Activated CD4-positive, alpha-beta T cell treated with anti-CD3 and anti-CD28 coated beads for 4 hours (primary cell): ENCODE measurements around the gene CFAP141.

ENCODE experiments used
- DNase-seq, 2 donors: peaks; one replicate each; pipeline ENCODE4 v3.0.0-alpha.2; 2020

The CFAP141 gene

DNA sequence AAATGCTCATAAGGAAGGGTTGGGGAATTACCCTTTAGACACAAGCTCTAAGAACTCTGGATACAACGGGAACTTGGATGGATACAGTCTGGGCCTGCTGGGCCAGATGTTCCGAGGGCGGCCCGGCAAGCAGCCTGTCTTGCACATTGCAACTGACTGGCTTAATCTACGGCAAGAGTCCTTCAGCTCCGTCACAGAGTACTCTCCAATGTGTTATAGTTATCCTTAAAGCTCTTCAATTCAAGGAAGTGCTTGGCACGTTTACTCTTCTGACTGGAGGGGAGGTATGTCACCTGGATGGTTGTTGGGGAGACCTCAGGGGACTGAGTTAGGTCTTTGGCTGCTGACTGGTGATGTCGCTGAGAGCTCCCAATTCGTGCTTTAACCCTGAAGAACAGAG lies 1.1 kb upstream of the CFAP141 start:
- DNase-seq, result no peak

GRCh38 chr1:154205778-154206177 lies 355 bp downstream of the CFAP141 start:
- DNase-seq, result peak in 1 of 2 donors; percentile 22

DNA sequence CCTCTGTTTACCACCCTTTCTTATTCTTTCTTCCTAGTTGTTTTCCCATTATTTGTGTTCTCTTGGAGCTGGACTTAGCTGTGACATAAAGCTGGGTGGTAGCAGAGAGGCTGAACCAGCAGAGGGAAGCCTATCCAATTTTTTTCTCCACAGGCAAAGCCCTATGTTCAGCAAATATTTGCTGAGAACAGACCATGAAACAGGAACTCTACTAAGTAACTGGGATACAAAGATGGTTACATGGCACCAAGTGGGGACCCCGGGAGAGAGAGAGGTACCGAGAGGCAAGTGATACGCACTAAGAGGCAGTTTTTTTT lies 6.6 kb downstream of the CFAP141 start:
- DNase-seq, result no peak

DNA sequence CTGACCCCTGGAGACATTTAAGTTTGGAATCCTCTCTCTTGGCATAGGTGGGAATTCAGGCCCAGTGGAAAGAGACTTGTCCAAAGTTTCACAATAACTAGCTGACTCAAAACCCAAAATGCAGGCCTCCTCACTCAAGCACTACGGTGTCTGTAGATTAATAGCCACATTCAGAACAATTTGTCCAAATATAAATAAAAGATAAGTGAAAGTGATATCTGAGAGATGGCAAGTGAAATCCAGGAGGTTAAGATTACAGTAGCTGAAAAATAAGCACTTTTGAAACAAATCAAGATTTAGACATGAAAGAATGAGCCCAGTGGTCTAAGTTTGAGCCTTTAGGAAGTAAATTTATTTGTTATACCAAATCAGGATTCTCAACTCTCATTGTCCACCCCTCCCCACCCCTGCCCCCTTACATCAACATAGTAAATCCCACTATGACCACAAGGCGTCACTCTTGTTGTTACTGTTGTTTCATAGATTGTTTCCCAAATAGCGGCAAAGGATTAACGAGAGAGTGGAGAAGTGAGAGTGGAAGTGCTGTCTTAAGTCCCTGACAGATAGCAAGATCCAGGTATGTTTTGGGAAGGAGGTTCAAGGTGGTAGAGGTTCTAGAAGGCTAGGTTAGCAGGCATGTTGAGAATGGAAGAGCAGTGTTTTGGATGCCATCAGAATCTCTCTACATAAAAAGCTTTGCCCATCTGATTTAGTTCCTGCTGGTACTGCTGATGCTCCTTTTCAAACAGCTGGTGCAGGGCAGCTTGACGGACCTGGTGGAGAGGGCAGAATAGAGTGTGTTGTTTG lies 7.2 kb downstream of the CFAP141 start:
- DNase-seq, result peak; percentile 32 to 64

DNA sequence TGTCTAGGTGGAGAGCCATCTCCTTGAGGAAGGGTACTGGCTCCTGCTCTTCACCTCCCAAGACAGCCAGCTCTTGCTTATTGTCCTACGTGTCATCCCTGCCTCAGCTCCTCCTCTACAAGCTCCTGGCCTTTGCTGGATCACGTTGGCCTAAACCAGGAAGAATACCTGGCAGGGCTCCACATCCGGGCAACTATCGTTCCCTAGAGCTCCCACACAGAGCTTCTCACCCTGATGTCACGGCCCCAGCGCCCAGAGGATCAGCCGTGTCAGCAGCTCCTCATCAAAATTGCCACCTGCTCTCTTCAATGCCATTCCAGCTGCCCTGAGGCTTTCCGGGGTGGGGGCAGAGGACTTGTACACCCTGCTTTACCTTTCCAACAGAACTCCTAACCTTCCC lies 12.3 kb downstream of the CFAP141 start:
- DNase-seq, result no peak

DNA sequence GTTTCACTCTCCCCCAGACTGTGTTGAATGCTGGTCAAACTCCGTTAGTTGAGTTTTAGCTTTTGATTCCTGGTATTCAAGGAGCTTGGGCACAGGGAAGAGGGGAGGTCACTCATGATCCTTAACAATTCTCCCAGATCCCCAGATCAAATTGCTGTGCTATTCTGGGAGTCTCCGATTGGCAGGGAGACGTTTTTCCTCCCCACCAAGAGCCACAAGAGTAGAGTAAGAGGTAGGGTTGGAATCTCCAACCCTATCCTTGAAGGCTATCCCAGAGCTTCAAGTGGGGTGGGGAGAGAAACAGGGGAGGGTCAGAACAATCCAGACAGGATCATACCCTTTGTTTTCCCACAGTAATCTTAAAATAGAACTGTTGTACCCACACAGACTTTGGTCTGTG lies 13.7 kb downstream of the CFAP141 start:
- DNase-seq, result no peak

DNA sequence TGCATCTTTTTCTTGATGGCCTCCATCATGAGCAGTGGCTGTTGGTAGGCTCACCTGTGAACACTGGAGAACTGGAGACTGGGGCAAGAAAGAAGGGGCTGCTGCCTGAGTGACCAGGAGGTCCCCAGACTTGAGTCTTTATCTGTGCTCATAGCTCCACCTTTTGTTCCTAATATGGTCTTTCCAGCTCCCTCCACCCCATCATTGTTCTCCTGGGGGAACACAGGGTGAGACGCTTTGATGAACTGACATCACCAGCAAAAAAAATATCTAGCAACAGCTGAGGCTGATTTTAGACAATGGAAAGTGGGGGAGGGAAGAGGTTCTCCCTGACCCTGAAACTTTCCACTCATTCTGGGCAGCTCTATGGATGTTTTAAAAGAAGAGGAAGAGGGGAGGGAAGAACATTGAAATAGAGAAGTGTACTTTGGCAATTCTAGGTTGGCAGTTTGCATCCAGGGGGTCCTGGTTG lies 14.1 kb downstream of the CFAP141 start, which contains the start of gene TPM3:
Gene TPM3, minus strand, starts transcription at position 111 of the 472 bp plus-strand sequence. Its CDS starts 82 bp downstream, at position 29.
- no peak for DNase-seq

GRCh38 chr1:154190550-154190949 lies 15.6 kb downstream of the CFAP141 start:
- no peak for DNase-seq

DNA sequence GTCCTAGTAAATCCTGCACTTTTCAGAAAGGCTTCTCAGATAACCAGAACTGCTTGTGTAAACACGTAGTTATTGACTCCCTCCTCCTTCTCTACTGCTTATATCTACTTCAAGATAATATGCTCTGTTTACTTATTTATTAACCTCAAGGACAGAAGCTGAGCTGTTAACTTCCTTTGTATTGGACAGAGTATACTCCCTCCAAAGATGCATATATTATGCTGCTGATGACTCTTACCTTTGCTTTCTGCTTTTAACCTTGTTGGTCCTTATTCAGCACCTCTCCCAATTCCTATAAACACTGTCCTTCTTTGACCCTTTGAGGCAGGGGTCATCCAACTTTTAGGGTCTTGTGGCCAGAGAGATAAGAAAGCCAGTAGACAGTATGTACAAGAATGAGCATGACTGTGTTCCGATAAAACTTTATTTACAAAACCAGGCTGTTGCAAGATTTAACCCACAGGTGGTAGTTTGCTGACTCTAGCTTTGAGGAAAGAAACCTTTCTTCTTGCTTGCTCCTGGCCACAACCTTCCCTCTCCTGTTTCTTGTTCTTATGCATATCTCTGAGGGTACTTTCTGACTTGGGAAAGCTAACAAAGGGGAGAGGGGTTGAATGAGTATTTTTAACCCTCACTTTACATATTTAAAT lies 19.2 kb downstream of the CFAP141 start:
- no peak for DNase-seq

- DNase-seq, result peak; percentile 48 to 65
Observed at GRCh38 chr1:154186177-154186576, 20.0 kb downstream of the CFAP141 start.

DNA sequence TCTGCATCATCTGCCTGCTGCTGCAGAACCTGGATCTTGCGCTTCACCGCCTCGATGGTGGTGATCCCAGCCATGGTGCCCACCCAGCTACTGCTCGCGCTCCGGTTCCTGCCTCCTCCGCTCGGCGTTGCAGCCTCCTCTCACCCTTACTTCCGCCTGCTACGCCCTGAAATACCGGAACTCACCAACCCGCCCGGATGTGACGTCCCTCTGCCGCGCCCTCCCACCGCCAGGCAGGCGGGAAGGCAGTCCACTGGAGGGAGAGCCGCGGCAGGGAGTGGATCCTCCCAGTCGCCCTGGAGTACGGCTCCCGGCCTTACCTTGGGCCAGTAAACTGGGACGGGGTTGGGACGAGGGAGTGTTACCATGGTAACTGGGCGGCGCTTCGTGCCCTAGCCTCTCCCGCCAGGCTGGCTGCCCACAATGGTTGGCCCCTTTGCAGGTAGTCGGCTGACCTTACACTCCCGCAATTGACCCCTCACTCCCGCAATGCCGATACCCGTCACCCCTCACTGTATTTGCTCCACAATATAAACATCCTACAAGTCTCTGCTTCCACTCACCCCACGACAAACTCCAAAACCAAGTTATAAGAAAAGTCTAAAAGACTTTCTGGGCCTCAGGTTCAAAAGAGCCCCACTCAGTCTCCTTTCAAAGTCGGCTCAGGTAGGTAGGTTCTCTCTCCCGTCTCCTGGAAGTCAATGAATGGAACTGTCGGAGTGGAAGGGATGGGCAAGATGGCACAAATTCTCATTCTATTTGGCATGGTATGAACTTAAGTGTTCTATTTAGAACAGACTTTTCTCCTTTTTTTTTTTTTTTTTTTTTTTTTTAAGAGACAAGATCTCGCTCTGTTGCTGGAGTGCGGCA lies 22.9 kb downstream of the CFAP141 start:
- DNase-seq, result peak; percentile 90 to 92

GRCh38 chr1:154182344-154183045 lies 23.6 kb downstream of the CFAP141 start:
- DNase-seq, result peak; percentile 59 to 65

GRCh38 chr1:154181944-154182343 lies 24.2 kb downstream of the CFAP141 start:
- DNase-seq, result no peak

GRCh38 chr1:154179946-154180687 lies 26.0 kb downstream of the CFAP141 start:
- DNase-seq, result no peak

DNA sequence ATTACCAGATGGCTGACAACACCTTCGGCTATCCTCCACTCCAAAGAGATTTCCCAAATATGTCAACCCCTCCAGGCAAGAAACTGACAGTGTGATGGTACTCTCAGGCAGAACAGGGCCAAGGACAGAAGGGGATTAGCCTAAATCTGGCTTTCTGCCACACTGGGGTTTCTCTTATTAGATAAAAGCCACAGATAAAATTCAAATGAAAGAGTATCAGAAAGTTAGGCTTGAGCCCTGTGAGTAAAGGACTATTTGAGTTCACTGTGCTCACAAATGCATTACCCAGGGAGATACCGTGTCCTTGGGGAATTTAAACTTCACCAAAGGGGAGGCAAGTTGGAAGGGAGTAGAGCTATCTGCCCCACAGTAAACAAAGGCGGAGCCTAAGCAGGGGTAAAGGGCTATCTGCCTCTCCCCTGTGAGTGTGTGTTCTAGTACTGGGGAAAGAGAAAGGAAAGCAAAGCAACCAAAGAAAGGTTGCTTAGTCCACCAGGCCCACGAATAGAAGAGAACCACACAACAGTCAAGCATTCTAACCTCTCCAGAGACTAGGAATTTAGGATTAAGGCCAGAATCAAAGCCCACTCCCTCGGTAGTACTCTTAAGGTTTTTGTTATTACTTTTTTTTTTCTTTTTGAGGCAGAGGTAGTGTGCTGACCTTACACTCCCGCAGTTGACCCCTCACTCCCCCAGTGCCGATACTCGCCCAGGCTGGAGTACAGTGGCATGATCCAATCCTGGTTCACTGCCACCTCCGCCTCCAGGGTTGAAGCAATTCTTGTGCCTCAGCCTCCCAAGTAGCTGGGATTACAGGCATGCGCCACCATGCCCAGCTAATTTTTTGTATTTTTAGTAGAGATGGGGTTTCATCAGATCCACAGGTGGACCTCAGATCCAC lies 27.0 kb downstream of the CFAP141 start:
- no peak for DNase-seq

DNA sequence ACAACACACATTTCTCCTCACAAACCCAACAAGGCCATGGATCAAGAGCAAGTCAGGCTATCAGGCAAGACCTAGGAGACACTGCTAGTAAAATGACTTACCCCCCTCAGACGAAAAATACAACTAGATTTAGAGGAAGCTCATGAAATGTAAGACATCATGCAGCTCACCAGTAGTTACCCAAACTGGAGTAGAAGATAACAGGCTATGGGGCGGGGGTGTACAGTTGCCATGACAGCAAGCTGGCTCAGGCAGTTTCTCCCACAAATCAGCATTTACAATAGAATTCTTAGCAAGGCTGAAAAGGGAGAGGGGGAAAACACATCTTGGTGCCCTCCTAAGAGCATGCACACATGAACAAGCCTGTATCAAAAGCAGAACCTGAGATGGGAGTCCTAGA lies 28.1 kb downstream of the CFAP141 start:
- DNase-seq, result no peak

GRCh38 chr1:154176337-154176736 lies 29.8 kb downstream of the CFAP141 start:
- no peak for DNase-seq

GRCh38 chr1:154174654-154175053 lies 31.5 kb downstream of the CFAP141 start:
- no peak for DNase-seq

- no peak for DNase-seq
Observed at GRCh38 chr1:154171880-154172279, 34.3 kb downstream of the CFAP141 start.

GRCh38 chr1:154171223-154171583 lies 34.9 kb downstream of the CFAP141 start:
- DNase-seq, result no peak
